ENCODE measurements around the gene SNRPD1.
"Not testable (repeated sequence)": the region's sequence is repeated elsewhere in the genome, so short reads cannot be mapped to it uniquely, and the experiment has no call there.

SNRPD1 gene

GRCh38 chr18:21656402-21656801 is 44.3 kb downstream of the SNRPD1 start:
- Histone ChIP-seq H3K36me3 (ENCODE audit: insufficient read depth, low read length) (peaks cover 3% of the 10 kb centered on the region), H3K4me3 (ENCODE audit: low read length) (no peak overlapping the region), H3K27me3 (ENCODE audit: insufficient read depth, low read length) (no peaks in the 10 kb centered on the region), H3K4me1 (ENCODE audit: insufficient read depth, low read length) (no peaks in the 10 kb centered on the region), H2AFZ (ENCODE audit: low read depth, low read length) (no peak overlapping the region), H3K9me3 (ENCODE audit: low read length) (no peaks in the 10 kb centered on the region)

GRCh38 chr18:21660078-21660477 is 48.0 kb downstream of the SNRPD1 start:
- Histone ChIP-seq H3K4me3 (ENCODE audit: low read length) (no peak overlapping the region), H3K4me1 (ENCODE audit: insufficient read depth, low read length) (no peaks in the 10 kb centered on the region), H3K9me3 (ENCODE audit: low read length) (no peaks in the 10 kb centered on the region), H2AFZ (ENCODE audit: low read depth, low read length) (no peak overlapping the region), H3K36me3 (ENCODE audit: insufficient read depth, low read length) (peaks cover 10% of the 10 kb centered on the region), H3K27me3 (ENCODE audit: insufficient read depth, low read length) (no peaks in the 10 kb centered on the region)

- no peak overlapping the region for H2AFZ ChIP-seq (ENCODE audit: low read depth, low read length)
- no peaks in the 10 kb centered on the region for H3K9me3 ChIP-seq (ENCODE audit: low read length)
- no peaks in the 10 kb centered on the region for H3K27me3 ChIP-seq (ENCODE audit: insufficient read depth, low read length)
- no peak overlapping the region for H3K4me3 ChIP-seq (ENCODE audit: low read length)
- H3K36me3 ChIP-seq (ENCODE audit: insufficient read depth, low read length): peaks cover 8% of the 10 kb centered on the region
- no peaks in the 10 kb centered on the region for H3K4me1 ChIP-seq (ENCODE audit: insufficient read depth, low read length)
Observed at GRCh38 chr18:21662581-21662980, 50.5 kb downstream of the SNRPD1 start.

GRCh38 chr18:21663578-21663977 is 51.5 kb downstream of the SNRPD1 start:
- H3K4me3 ChIP-seq (ENCODE audit: low read length): no peak overlapping the region
- H3K9me3 ChIP-seq (ENCODE audit: low read length): no peaks in the 10 kb centered on the region
- no peaks in the 10 kb centered on the region for H3K27me3 ChIP-seq (ENCODE audit: insufficient read depth, low read length)
- H3K36me3 ChIP-seq (ENCODE audit: insufficient read depth, low read length): peaks cover 8% of the 10 kb centered on the region
- H3K4me1 ChIP-seq (ENCODE audit: insufficient read depth, low read length): no peaks in the 10 kb centered on the region
- H2AFZ ChIP-seq (ENCODE audit: low read depth, low read length): no peak overlapping the region

- Histone ChIP-seq H3K27me3 (ENCODE audit: insufficient read depth, low read length) (no peaks in the 10 kb centered on the region), H3K4me1 (ENCODE audit: insufficient read depth, low read length) (no peaks in the 10 kb centered on the region), H3K36me3 (ENCODE audit: insufficient read depth, low read length) (peaks cover 8% of the 10 kb centered on the region), H3K9me3 (ENCODE audit: low read length) (no peaks in the 10 kb centered on the region), H2AFZ (ENCODE audit: low read depth, low read length) (no peak overlapping the region), H3K4me3 (ENCODE audit: low read length) (no peak overlapping the region)
Observed at GRCh38 chr18:21664069-21664468, 52.0 kb downstream of the SNRPD1 start.

GRCh38 chr18:21669736-21670285 is 57.7 kb downstream of the SNRPD1 start:
- Histone ChIP-seq H3K36me3 (ENCODE audit: insufficient read depth, low read length) (peaks cover 3% of the 10 kb centered on the region), H2AFZ (ENCODE audit: low read depth, low read length) (no peak overlapping the region), H3K4me3 (ENCODE audit: low read length) (no peak overlapping the region), H3K4me1 (ENCODE audit: insufficient read depth, low read length) (no peaks in the 10 kb centered on the region), H3K27me3 (ENCODE audit: insufficient read depth, low read length) (no peaks in the 10 kb centered on the region), H3K9me3 (ENCODE audit: low read length) (no peaks in the 10 kb centered on the region)

GRCh38 chr18:21672521-21673267 is 60.6 kb downstream of the SNRPD1 start:
- no peaks in the 10 kb centered on the region for H3K4me1 ChIP-seq (ENCODE audit: insufficient read depth, low read length)
- no peaks in the 10 kb centered on the region for H3K9me3 ChIP-seq (ENCODE audit: low read length)
- H2AFZ ChIP-seq (ENCODE audit: low read depth, low read length): no peak overlapping the region
- H3K27me3 ChIP-seq (ENCODE audit: insufficient read depth, low read length): no peaks in the 10 kb centered on the region
- peaks cover 3% of the 10 kb centered on the region for H3K36me3 ChIP-seq (ENCODE audit: insufficient read depth, low read length)
- H3K4me3 ChIP-seq (ENCODE audit: low read length): no peak overlapping the region

GRCh38 chr18:21675354-21675753 is 63.2 kb downstream of the SNRPD1 start:
- H3K9me3 ChIP-seq (ENCODE audit: low read length); H3K36me3 ChIP-seq (ENCODE audit: insufficient read depth, low read length): not testable (repeated sequence)

GRCh38 chr18:21678859-21679258 is 66.7 kb downstream of the SNRPD1 start:
- Histone ChIP-seq H3K27me3 (ENCODE audit: insufficient read depth, low read length) (no peaks in the 10 kb centered on the region), H3K36me3 (ENCODE audit: insufficient read depth, low read length) (no peaks in the 10 kb centered on the region), H3K9me3 (ENCODE audit: low read length) (no peaks in the 10 kb centered on the region), H3K4me3 (ENCODE audit: low read length) (no peak overlapping the region), H2AFZ (ENCODE audit: low read depth, low read length) (no peak overlapping the region), H3K4me1 (ENCODE audit: insufficient read depth, low read length) (peaks cover 16% of the 10 kb centered on the region)

More at GRCh38 chr18:21675354-21675753, 63.2 kb downstream of the SNRPD1 start:
- not testable (repeated sequence) for H3K27me3 ChIP-seq (ENCODE audit: insufficient read depth, low read length); H3K4me1 ChIP-seq (ENCODE audit: insufficient read depth, low read length); H3K4me3 ChIP-seq (ENCODE audit: low read length); H2AFZ ChIP-seq (ENCODE audit: low read depth, low read length)

GRCh38 chr18:21680161-21680560 is 68.0 kb downstream of the SNRPD1 start:
- peaks cover 19% of the 10 kb centered on the region for H3K4me1 ChIP-seq (ENCODE audit: insufficient read depth, low read length)
- no peak overlapping the region for H3K4me3 ChIP-seq (ENCODE audit: low read length)
- no peaks in the 10 kb centered on the region for H3K36me3 ChIP-seq (ENCODE audit: insufficient read depth, low read length)
- no peaks in the 10 kb centered on the region for H3K9me3 ChIP-seq (ENCODE audit: low read length)
- H2AFZ ChIP-seq (ENCODE audit: low read depth, low read length): no peak overlapping the region
- H3K27me3 ChIP-seq (ENCODE audit: insufficient read depth, low read length): no peaks in the 10 kb centered on the region

- H3K36me3 ChIP-seq (ENCODE audit: insufficient read depth, low read length): no peaks in the 10 kb centered on the region
Observed at GRCh38 chr18:21682371-21683051, 70.4 kb downstream of the SNRPD1 start.

More at GRCh38 chr18:21682371-21683051, 70.4 kb downstream of the SNRPD1 start:
- H3K9me3 ChIP-seq (ENCODE audit: low read length): no peaks in the 10 kb centered on the region
- H2AFZ ChIP-seq (ENCODE audit: low read depth, low read length): no peak overlapping the region
- H3K27me3 ChIP-seq (ENCODE audit: insufficient read depth, low read length): no peaks in the 10 kb centered on the region
- peak overlapping the region; percentile 18 for H3K4me3 ChIP-seq (ENCODE audit: low read length)
- peaks cover 19% of the 10 kb centered on the region for H3K4me1 ChIP-seq (ENCODE audit: insufficient read depth, low read length)

Measured in neuron (in vitro differentiated cells).